Smooth muscle cell of bladder (primary cell): Measurements from ENCODE around the gene GOLPH3. TPM values are rescaled to one million over a fixed set of nuclear protein-coding genes. Genes with fewer than 3 reads are reported as not detected.

ENCODE experiments used
- total RNA-seq: library from RNA; depleted of rRNA; stranded (reverse); fragments of >200 nt; gene quantifications from 2 replicates; pipeline ENCODE4 v1.2.3, GENCODE V29; 2014

Gene GOLPH3
- total RNA-seq = 62.2 and 82.4 TPM in 2 replicates

DNA sequence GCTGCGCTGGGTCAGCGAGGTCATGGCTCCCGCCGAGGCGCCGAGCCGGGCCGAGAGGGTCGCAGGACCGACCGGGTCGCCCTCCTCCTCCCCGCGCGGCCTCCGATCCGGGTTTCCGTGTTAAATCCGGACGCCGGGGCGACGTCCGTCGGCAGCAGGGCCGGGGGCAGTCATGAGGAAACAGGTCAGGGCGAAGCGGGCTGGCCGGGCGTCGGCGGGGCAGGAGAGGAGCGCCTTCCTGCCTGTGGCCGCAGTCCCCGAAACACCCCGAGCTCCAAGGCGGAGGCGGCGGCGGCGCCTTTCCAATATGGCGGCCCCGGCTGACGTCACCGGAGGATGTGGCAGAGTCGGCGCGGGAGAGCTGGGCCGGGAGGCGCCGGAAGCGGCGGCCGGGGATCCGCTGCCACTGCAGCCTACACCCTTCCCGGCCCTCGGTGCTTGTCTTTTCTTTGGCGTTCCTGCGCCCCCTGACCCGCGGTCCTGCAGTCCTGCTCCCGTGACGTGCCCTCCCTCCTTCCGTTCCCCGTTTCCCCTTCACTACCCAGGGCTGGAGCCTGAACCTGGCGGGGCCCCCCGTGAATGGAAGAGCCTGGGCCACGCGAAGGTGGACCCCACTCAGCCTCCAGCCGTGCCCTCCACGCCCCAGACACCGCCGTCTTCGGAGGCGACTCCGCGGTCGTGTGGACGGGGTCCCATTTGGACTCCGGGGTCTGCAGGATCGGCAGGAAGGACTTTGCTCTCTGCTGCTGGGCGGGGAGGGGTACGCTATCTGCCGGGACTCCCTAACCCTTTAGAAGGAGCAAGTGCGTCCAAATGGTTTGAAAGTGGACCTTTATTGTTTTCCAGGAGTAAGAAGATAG lies at the start of gene GOLPH3:
GOLPH3 (minus strand) TSS at position 309 of the 860 bp plus-strand sequence; CDS start at position 24, 285 bp downstream.

Other genes with a start within 250 kb of the GOLPH3 start
- gene MTMR12, start 138.6 kb upstream of the GOLPH3 start, total RNA-seq = 9.8 and 11.2 TPM in 2 replicates